Limb (tissue), 2 donors: ENCODE results near the gene CYP27C1.
"Not testable (repeated sequence)": the region's sequence is repeated elsewhere in the genome, so short reads cannot be mapped to it uniquely, and the experiment has no call there.

Experiments used
- DNase-seq, 2 donors: peaks; one replicate each; pipeline ENCODE4 v3.0.0-alpha.2; 2016; ENCODE audit errors: extremely low spot score in 2 of 2

Gene CYP27C1

GRCh38 chr2:127170452-127171197 lies 49.5 kb downstream of the CYP27C1 start:
- DNase-seq, result no peak

DNA sequence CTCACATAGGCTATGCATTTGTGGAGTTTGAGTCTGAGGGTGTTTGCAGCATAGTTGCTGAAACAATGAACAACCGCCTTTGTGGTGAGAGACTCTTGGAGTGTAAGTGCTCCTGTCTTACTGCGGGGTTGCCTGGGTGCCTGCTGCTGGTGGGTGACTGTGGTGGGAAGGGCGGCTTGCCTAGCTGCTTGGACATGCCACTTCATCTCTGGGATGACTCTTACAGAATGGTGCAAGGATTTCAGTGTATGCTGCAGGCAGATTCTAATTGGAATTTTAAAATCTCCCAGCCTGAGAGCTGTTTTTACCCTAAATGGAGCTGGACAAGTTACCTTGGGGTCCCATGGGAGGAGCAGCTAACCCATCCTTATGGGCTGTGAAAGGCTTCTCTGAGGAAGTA lies 50.1 kb downstream of the CYP27C1 start:
- no peak for DNase-seq

- DNase-seq, result no peak
These were observed 50.9 kb downstream of the CYP27C1 start for GRCh38 chr2:127169066-127169660.

GRCh38 chr2:127166231-127166860 lies 53.8 kb downstream of the CYP27C1 start:
- no peak for DNase-seq

- no peak for DNase-seq
These were observed 54.6 kb downstream of the CYP27C1 start for GRCh38 chr2:127165539-127165935.

- DNase-seq, result no peak
These were observed 55.1 kb downstream of the CYP27C1 start for GRCh38 chr2:127164761-127165538.

GRCh38 chr2:127163921-127164320 lies 56.2 kb downstream of the CYP27C1 start:
- no peak for DNase-seq

GRCh38 chr2:127163090-127163406 lies 57.1 kb downstream of the CYP27C1 start:
- DNase-seq, result not testable (repeated sequence)

DNA sequence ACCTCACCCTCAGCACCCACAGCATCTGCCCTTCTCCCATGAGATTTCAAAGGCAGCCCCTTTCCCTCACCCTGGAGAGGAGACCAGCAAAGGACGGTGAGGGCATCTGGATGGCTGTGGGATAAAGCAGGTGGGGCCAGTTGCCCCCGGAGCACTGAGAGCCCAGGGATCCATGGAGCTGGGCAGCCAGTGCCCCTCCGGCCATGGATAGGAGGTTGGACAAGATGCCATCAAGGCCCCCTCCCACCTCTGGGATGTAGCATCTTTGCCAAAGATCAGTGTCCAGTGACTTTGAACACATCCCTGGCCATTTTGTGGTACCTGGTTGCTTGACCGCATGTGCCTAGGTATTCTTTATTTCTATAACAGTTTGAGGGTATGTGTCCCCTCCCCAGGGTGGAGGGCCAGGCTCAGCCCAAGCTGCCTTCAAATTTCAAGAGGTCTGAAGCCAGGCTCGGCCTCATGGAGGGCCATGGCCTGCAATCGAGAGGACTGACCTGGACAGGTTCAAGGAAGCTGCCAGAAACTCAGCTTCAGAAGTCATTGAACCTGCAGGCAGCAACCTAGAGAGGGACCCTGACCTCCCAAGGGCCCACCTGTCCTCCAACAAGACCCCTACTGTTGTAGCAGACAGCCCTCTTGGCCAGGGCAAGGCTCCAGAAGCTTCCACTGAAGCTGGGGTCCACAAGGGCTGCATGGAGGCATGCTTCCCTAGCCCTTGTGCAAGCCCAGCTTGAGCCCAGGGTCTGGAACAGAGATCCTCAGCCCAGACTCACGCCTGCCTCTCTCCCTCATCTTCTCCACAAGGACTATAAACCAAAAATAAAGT lies 57.6 kb downstream of the CYP27C1 start:
- no peak for DNase-seq

- no peak for DNase-seq
These were observed 58.6 kb downstream of the CYP27C1 start for GRCh38 chr2:127161176-127162136.

DNA sequence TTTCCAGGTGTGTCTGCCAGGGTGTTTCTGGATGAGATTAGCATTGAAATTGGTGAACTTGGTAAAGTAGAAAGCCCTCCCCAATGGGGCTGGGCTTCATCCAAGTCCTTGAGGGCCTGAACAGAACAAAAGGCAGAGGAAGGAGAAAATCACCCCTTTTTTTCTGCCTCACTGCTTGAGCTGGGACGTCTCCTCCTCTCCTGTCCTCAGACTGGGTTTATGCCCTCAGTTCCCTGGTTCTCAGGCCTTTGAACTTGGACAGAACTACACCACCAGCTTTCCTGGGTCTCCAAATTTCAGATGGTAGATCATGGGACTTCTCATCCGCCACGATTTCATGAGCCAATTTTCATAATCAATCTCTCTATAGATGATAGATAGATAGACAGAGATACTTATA lies 59.4 kb downstream of the CYP27C1 start:
- no peak for DNase-seq

DNA sequence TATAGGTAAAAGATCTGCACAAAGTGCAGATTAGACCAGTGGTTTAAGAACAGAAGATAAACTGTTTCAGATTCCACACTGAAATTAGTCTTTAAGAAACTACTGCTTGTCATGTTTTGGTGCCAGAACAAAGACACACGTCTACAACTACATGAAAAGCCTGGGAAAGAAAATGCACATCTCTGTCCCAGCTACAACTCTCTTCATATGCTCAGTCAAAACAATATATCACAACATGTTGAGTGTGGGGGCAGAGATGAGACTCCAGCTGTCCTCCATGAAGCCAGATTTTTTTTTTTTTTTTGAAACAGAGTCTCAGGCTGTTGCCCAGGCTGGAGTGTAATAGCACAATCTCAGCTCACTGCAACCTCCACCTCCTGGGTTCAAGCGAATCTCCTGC lies 60.6 kb downstream of the CYP27C1 start:
- DNase-seq, result no peak

DNA sequence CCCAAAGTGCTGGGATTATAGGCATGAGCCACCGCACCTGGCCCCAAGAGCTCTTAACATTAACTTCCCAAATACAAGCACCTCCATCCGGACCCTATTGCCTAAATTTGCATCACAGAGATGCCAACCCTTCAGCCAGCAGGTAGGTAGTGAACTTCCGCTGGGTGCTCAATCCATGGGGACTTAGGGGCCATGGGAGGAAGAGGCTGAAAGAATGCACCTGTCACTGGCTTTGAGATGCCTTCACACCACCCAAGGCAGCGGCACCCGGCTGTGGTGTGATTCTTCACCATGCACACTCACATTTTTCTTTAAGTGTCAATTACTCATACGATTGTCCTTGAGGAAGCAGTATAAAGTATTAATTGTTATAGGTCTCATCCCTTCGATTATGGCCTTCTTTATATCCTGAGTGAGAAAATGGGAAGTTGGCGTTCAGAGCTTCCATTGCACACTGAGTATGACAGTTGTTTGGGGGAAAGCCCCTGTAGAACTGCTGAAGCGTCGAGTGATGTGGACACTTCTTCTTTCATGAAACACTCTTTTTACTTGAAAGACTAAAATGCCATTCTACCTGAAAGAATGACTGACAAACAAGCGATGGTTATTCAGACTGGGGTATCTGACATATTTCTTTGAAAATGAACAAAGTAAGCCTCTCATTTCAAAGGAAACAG lies 61.3 kb downstream of the CYP27C1 start:
- no peak for DNase-seq

- DNase-seq, result no peak
These were observed 62.2 kb downstream of the CYP27C1 start for GRCh38 chr2:127157651-127158485.

GRCh38 chr2:127157114-127157513 lies 63.0 kb downstream of the CYP27C1 start:
- no peak for DNase-seq

GRCh38 chr2:127155947-127156346 lies 64.2 kb downstream of the CYP27C1 start:
- DNase-seq, result no peak

- peak in 1 of 2 donors; percentile 69 for DNase-seq
These were observed 65.0 kb downstream of the CYP27C1 start for GRCh38 chr2:127155028-127155581.

GRCh38 chr2:127154396-127154795 lies 65.7 kb downstream of the CYP27C1 start:
- DNase-seq, result no peak
